Measurements from ENCODE around the gene FIGNL1. TPM values are rescaled to one million over a fixed set of nuclear protein-coding genes. Genes with fewer than 3 reads are reported as not detected.

Gene FIGNL1
- total RNA-seq, 1 experiment from 2014 or later = 14.5 TPM

DNA sequence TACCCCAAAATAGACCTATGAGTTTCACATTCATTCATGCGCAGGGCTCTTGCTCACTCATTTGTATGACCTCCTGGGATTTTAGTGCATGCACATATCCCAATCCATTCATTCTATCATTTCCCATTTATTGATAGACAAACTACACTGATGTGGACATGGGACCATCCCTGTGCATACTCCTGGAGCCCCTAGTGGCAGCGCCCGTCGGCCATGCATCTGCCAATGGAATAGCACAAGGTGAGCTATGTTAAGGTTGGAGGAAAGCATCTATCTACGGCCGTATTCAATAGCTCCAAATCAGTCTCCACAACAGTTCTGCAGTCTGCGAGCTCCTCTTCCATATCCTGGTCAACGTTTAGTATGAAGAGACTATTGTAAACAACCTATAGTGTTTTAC lies 31.7 kb upstream of the FIGNL1 start:
- intact Hi-C loops (cut with micrococcal nuclease) = no loop called here
- TF ChIP-seq, protein P1, sequence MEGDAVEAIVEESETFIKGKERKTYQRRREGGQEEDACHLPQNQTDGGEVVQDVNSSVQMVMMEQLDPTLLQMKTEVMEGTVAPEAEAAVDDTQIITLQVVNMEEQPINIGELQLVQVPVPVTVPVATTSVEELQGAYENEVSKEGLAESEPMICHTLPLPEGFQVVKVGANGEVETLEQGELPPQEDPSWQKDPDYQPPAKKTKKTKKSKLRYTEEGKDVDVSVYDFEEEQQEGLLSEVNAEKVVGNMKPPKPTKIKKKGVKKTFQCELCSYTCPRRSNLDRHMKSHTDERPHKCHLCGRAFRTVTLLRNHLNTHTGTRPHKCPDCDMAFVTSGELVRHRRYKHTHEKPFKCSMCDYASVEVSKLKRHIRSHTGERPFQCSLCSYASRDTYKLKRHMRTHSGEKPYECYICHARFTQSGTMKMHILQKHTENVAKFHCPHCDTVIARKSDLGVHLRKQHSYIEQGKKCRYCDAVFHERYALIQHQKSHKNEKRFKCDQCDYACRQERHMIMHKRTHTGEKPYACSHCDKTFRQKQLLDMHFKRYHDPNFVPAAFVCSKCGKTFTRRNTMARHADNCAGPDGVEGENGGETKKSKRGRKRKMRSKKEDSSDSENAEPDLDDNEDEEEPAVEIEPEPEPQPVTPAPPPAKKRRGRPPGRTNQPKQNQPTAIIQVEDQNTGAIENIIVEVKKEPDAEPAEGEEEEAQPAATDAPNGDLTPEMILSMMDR (IDR thresholded peaks at IDR 0.05; ENCODE audit: unreplicated experiment) = no peak
- POLR2A ChIA-PET = no interaction called here
- CTCF ChIA-PET = interaction anchor here (0.6 to 1.2 kb wide), 2 partner anchors 24 to 53 kb away, joined by 3 to 4 read pairs; no protein-coding TSS in a partner anchor
- no peaks in the 10 kb centered on the region for H3K4me1 Mint-ChIP-seq (ENCODE audit: insufficient read depth, unreplicated experiment)
- no TSS peak for BruUV-seq (replicated peaks)
- H3K4me3 Mint-ChIP-seq (ENCODE audit: unreplicated experiment) = no peak overlapping the region
- no peaks in the 10 kb centered on the region for H3K9me3 Mint-ChIP-seq (ENCODE audit: unreplicated experiment)
- no peak for DNase-seq (ENCODE audit: unreplicated experiment)
- no peaks in the 10 kb centered on the region for H3K27me3 Mint-ChIP-seq (ENCODE audit: insufficient read depth, unreplicated experiment)
- no peaks in the 10 kb centered on the region for H3K36me3 Mint-ChIP-seq (ENCODE audit: insufficient read depth, unreplicated experiment)
- H3K27ac Mint-ChIP-seq (ENCODE audit: low read depth, unreplicated experiment) = no peak overlapping the region

DNA sequence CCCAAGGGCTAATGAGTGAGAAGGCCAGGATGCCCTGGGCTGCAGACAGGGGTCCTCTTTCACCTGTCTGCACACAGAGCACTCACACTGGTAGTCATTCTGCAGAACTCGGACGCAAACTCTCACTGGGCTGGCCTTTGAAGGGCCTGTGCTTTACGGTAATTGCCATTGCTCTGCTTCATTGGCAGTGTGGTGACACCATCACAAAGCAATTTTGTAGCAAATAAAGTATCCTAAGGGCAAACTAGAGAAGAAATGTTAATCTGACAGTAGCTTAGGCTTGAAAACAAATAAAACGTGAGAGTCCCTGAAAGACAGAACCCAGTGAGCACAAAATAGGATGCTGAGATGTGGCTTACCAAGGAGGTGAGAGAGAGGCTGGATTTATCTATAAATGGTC lies 30.6 kb upstream of the FIGNL1 start:
- Mint-ChIP-seq H3K9me3 (ENCODE audit: unreplicated experiment) (no peaks in the 10 kb centered on the region), H3K36me3 (ENCODE audit: insufficient read depth, unreplicated experiment) (no peaks in the 10 kb centered on the region), H3K4me3 (ENCODE audit: unreplicated experiment) (no peak overlapping the region), H3K27ac (ENCODE audit: low read depth, unreplicated experiment) (no peak overlapping the region), H3K27me3 (ENCODE audit: insufficient read depth, unreplicated experiment) (no peaks in the 10 kb centered on the region), H3K4me1 (ENCODE audit: insufficient read depth, unreplicated experiment) (no peaks in the 10 kb centered on the region)
- TF ChIP-seq, protein P1 (IDR thresholded peaks at IDR 0.05; ENCODE audit: unreplicated experiment) = no peak
- ChIA-PET POLR2A (no interaction called here), CTCF (interaction anchor here (1.2 to 1.3 kb wide), 2 partner anchors 13 to 54 kb away, joined by 3 to 10 read pairs; no protein-coding TSS in a partner anchor)
- intact Hi-C loops (cut with micrococcal nuclease) = no loop called here
- no peak for DNase-seq (ENCODE audit: unreplicated experiment)
- no TSS peak for BruUV-seq (replicated peaks)

DNA sequence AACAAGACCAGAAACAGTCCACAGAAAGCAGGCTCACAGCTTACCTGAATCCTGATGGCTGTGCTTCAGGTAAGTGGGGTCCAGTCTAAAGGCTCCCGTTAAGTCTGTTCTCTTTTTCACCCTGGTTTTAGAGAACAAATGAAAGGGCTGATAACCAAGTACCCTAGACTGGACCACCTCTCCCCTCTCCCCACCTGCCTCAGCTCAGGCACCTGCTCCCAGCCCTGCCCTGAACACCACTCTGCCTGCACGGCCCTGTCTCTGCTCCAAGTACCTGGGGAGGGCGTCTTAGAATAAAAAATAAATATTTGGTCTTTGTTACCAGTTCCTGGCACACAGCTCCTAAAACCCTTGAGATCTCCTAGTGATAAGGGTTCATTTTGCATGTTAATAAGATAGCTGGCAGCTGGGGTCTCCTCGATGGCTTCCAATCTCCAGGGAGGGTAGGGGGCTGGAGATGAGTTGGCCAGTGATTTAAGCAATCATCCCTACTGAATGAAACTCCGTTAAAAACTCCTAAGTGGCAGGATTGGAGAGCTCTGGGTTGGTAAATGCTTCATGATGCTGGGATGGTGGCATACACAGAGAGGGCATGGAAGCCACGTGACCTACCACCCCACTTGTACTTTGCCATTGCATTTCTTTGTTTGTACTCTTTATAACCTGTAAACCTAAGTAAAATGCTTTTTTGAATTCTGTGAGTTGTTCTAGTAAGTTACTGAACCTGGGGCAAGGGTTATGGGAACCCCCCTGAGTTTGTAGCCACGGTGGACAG lies 29.8 kb upstream of the FIGNL1 start:
- intact Hi-C loops (cut with micrococcal nuclease) = no loop called here
- TF ChIP-seq, protein P1 (IDR thresholded peaks at IDR 0.05; ENCODE audit: unreplicated experiment) = no peak
- no peak overlapping the region for H3K4me3 Mint-ChIP-seq (ENCODE audit: unreplicated experiment)
- no TSS peak for BruUV-seq (replicated peaks)
- no peaks in the 10 kb centered on the region for H3K9me3 Mint-ChIP-seq (ENCODE audit: unreplicated experiment)
- CTCF ChIA-PET = interaction anchor here (1.3 kb wide), 1 partner anchor 12 kb away, joined by 10 read pairs; no protein-coding TSS in a partner anchor
- H3K36me3 Mint-ChIP-seq (ENCODE audit: insufficient read depth, unreplicated experiment) = no peaks in the 10 kb centered on the region
- H3K4me1 Mint-ChIP-seq (ENCODE audit: insufficient read depth, unreplicated experiment) = peaks cover 1% of the 10 kb centered on the region
- H3K27ac Mint-ChIP-seq (ENCODE audit: low read depth, unreplicated experiment) = no peak overlapping the region
- H3K27me3 Mint-ChIP-seq (ENCODE audit: insufficient read depth, unreplicated experiment) = no peaks in the 10 kb centered on the region
- POLR2A ChIA-PET = no interaction called here
- no peak for DNase-seq (ENCODE audit: unreplicated experiment)

DNA sequence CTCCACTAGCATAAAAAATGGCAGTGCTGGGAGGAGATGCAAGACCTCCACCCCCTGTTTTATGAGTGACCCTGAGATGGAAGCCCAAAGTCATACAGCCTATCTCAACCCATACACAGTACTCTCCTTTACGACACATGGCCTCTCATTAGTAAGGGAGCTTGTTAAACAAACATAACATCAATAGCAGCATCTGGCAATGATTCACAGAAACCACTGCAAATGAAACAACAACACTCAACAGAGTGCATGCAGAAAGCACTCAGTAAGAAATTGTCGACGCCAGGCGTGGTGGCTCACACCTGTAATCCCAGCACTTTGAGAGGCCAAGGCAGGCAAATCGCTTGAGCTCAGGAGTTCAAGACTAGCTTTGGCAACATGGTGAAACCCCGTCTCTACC lies 27.5 kb upstream of the FIGNL1 start:
- peaks cover 13% of the 10 kb centered on the region for H3K4me1 Mint-ChIP-seq (ENCODE audit: insufficient read depth, unreplicated experiment)
- TF ChIP-seq, protein P1 (IDR thresholded peaks at IDR 0.05; ENCODE audit: unreplicated experiment) = no peak
- H3K4me3 Mint-ChIP-seq (ENCODE audit: unreplicated experiment) = no peak overlapping the region
- H3K36me3 Mint-ChIP-seq (ENCODE audit: insufficient read depth, unreplicated experiment) = no peaks in the 10 kb centered on the region
- CTCF ChIA-PET = interaction anchor here (0.6 to 2.0 kb wide), 6 partner anchors 10 to 683 kb away, joined by 3 to 15 read pairs (median 6); no protein-coding TSS in a partner anchor
- no peak for DNase-seq (ENCODE audit: unreplicated experiment)
- H3K27ac Mint-ChIP-seq (ENCODE audit: low read depth, unreplicated experiment) = no peak overlapping the region
- BruUV-seq (replicated peaks) = no TSS peak
- intact Hi-C loops (cut with micrococcal nuclease) = no loop called here
- H3K9me3 Mint-ChIP-seq (ENCODE audit: unreplicated experiment) = no peaks in the 10 kb centered on the region
- H3K27me3 Mint-ChIP-seq (ENCODE audit: insufficient read depth, unreplicated experiment) = no peaks in the 10 kb centered on the region
- POLR2A ChIA-PET = interaction anchor here (0.6 kb wide), 1 partner anchor 9 kb away, joined by 3 read pairs; no protein-coding TSS in a partner anchor

Data from MCF 10A (cell line).